Tibial nerve (tissue), 4 donors: ENCODE measurements around the gene KCNMA1. TPM values are rescaled to one million over a fixed set of nuclear protein-coding genes. Genes with fewer than 3 reads are reported as not detected.
A peak's percentile ranks its signal among the peaks of the same experiment; 100 is the strongest.

Experiments
- DNase-seq, 2 donors: peaks; one replicate each; pipeline ENCODE4 v3.0.0-alpha.2; 2019; ENCODE audit warnings: low spot score in 2 of 2
- H3K27ac ChIP-seq, 4 donors: fragments of 200-600 bp; sonication (generic) in 3 of 4; one replicate each; pipeline ENCODE4 v1.5.1; 2017 to 2019; ENCODE audit warnings: mild to moderate bottlenecking in 1 of 4
- H3K27me3 ChIP-seq, 2 donors: fragments of 200-600 bp; sonication (generic) in 1 of 2; one replicate each; pipeline versions ENCODE4 v1.5.1 to v1.6.0; 2017 to 2019
- H3K36me3 ChIP-seq, 3 donors: fragments of 200-600 bp; sonication (generic); one replicate each; pipeline ENCODE4 v1.5.1; 2018 to 2019
- H3K4me1 ChIP-seq, 4 donors: fragments of 200-600 bp; sonication (generic) in 3 of 4; one replicate each; pipeline ENCODE4 v1.5.1; 2017 to 2019
- H3K4me3 ChIP-seq, 4 donors: fragments of 200-600 bp; sonication (generic) in 3 of 4; one replicate each; pipeline ENCODE4 v1.5.1; 2017 to 2019; ENCODE audit warnings: mild to moderate bottlenecking in 1 of 4, moderate library complexity in 1 of 4
- H3K9me3 ChIP-seq, 4 donors: fragments of 200-600 bp; sonication (generic) in 3 of 4; one replicate each; pipeline ENCODE4 v1.5.1; 2017 to 2019
- EP300 ChIP-seq, 2 donors: sonication (generic); formaldehyde crosslinking; IDR thresholded peaks; one replicate each; pipeline ENCODE4 v1.6.1; 2017; ENCODE audit warnings: antibody characterized with exemption in 2 of 2, mild to moderate bottlenecking in 1 of 2
- POLR2A ChIP-seq, 2 donors: fragments of 450-650 bp; IDR thresholded peaks; one replicate each; pipeline ENCODE4 v1.6.1; 2017; ENCODE audit warnings: antibody characterized with exemption in 2 of 2, mild to moderate bottlenecking in 2 of 2, moderate library complexity in 2 of 2
- WGBS, 2 donors: methylation state at CpG; one replicate each; pipeline ENCODE4 v1.1.5; 2018; 5-methylcytosine and 5-hydroxymethylcytosine counted together
- total RNA-seq, 4 donors: library from RNA; depleted of rRNA; stranded (reverse); fragments of >200 nt; gene quantifications; one replicate each; pipeline ENCODE4 v1.1.0, GENCODE V29; 2016
- TF ChIP-seq, protein P1 (sequence below), 5 experiments: fragments of 200-600 bp in 3 of 5; fragments of 450-650 bp in 2 of 5; sonication (generic) in 3 of 5; IDR thresholded peaks; one replicate each; pipeline ENCODE4 v1.5.1; 2016 to 2019; ENCODE audit warnings: antibody characterized with exemption in 5 of 5, mild to moderate bottlenecking in 3 of 5, moderate library complexity in 2 of 5

KCNMA1 gene
- total RNA-seq, 4 donors from 2014 or later = 10.2 to 19.9 (median 13.7) TPM

DNA sequence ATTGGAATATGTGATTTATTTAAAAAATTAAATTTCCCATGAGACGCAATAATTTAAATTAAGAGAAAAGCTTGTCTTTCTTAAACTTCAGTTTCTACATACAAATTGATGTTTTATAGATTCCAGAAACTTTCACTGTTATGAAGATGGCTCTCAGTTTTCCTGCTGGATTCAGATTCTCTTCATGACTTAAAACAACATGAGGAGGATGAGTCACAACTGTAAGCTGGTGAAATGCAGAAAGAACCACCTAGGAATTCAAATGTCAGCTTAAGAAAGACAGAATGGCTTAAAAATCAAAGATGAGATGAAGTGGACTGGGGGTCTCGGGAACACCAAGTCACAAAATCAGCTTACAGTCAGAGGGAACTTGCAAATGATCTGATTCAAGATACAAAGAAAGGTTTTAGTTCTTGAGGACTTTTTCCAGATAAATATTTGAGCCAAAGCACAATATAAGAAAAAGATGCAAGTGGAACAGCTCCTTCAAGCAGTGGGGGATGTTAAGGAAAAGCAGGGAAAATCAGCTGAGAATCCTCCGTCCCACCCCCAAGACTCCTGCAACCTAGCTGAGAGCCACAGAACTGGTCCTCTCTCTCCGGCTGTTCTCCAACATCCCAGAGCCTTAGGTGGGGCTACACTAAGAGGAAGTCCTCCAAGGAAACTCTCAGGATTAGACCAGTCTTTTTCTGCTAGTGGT is 279.8 kb downstream of the KCNMA1 start:
- 78 to 82% methylated on average over 4 of the region's 4 CpGs for WGBS, 2 donors
- no peaks in the 10 kb centered on the region for H3K27me3 ChIP-seq
- no peaks in the 10 kb centered on the region for H3K4me1 ChIP-seq
- H3K36me3 ChIP-seq = no peaks in the 10 kb centered on the region
- TF ChIP-seq POLR2A (IDR thresholded peaks at IDR 0.05) (no peak), EP300 (IDR thresholded peaks at IDR 0.05) (no peak)
- TF ChIP-seq, protein P1, sequence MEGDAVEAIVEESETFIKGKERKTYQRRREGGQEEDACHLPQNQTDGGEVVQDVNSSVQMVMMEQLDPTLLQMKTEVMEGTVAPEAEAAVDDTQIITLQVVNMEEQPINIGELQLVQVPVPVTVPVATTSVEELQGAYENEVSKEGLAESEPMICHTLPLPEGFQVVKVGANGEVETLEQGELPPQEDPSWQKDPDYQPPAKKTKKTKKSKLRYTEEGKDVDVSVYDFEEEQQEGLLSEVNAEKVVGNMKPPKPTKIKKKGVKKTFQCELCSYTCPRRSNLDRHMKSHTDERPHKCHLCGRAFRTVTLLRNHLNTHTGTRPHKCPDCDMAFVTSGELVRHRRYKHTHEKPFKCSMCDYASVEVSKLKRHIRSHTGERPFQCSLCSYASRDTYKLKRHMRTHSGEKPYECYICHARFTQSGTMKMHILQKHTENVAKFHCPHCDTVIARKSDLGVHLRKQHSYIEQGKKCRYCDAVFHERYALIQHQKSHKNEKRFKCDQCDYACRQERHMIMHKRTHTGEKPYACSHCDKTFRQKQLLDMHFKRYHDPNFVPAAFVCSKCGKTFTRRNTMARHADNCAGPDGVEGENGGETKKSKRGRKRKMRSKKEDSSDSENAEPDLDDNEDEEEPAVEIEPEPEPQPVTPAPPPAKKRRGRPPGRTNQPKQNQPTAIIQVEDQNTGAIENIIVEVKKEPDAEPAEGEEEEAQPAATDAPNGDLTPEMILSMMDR (IDR thresholded peaks at IDR 0.05) = no peak
- H3K27ac ChIP-seq = no peak overlapping the region
- no peaks in the 10 kb centered on the region for H3K9me3 ChIP-seq
- DNase-seq = no peak
- H3K4me3 ChIP-seq = no peak overlapping the region

DNA sequence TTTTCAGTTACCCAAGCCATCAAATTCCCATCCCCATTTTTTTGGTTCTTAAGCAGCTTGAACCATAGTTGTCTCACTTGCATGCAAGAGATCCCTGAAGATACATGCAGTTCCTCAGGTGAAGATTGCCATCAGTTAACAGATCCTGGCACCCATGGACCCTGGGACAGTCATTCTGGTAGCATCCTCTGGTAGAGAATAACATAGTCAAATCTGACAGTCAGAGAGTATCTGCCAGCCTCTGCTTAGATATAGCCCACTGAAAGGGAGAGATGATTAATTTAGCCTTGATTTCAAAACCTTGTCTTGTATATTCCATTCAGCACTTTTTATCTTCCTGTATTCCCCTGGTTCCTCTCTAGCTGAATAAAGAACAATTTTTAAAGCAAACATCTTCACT is 280.4 kb downstream of the KCNMA1 start:
- Histone ChIP-seq H3K4me1 (no peaks in the 10 kb centered on the region), H3K27me3 (no peaks in the 10 kb centered on the region), H3K36me3 (no peaks in the 10 kb centered on the region), H3K9me3 (no peaks in the 10 kb centered on the region), H3K27ac (no peak overlapping the region), H3K4me3 (no peak overlapping the region)
- no peak for DNase-seq
- TF ChIP-seq, protein P1 (IDR thresholded peaks at IDR 0.05) = no peak
- TF ChIP-seq EP300 (IDR thresholded peaks at IDR 0.05) = no peak

DNA sequence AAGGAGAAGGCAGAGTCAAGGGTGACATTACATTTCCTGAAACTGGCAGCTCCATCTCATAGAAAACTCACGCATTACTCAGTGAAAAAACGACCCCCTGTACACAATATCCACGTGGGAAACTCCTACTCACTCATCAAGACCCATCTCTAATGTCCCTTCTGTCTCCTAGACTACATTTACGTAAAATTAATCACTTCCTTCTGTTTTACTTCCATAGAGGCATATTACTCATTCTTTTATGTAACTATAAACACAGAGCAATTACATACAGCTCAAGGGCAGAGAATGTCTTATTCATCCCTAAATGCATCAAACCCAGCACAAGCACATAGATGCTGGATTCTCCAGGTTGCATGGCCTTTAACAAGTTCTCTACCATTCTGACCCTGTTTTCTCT is 281.8 kb downstream of the KCNMA1 start:
- Histone ChIP-seq H3K9me3 (no peaks in the 10 kb centered on the region), H3K4me3 (no peak overlapping the region), H3K27me3 (no peaks in the 10 kb centered on the region), H3K4me1 (no peaks in the 10 kb centered on the region), H3K27ac (no peak overlapping the region), H3K36me3 (no peaks in the 10 kb centered on the region)
- DNase-seq = no peak
- no peak for TF ChIP-seq POLR2A (IDR thresholded peaks at IDR 0.05)
- TF ChIP-seq EP300 (IDR thresholded peaks at IDR 0.05) = no peak
- TF ChIP-seq, protein P1 (IDR thresholded peaks at IDR 0.05) = no peak
- WGBS, 2 donors = 53 to 55% methylated on average over 4 of the region's 4 CpGs

DNA sequence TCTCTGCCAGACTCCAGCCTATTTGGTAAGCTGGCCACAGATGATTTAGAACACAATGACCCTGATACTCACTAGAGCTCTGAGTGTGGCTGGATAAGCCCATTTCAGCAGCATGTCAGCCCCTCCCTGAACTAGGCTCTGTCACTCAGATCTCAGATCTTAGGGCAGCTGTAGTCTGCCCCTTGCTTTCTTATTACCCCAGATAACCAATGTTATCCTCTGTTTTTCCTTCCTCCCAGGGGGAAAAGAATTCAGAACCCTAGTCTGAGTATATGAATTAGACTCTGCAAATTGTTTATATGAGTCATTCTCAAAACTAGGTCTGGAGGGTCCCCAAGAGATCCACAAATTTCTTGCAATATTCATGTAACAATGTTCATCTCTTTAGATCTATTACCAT is 286.2 kb downstream of the KCNMA1 start:
- H3K9me3 ChIP-seq = no peaks in the 10 kb centered on the region
- peak overlapping the region in 1 of 4 donors; percentile 15 for H3K27ac ChIP-seq
- TF ChIP-seq, protein P1 (IDR thresholded peaks at IDR 0.05) = no peak
- TF ChIP-seq POLR2A (IDR thresholded peaks at IDR 0.05) (no peak), EP300 (IDR thresholded peaks at IDR 0.05) (no peak)
- DNase-seq = no peak
- no peaks in the 10 kb centered on the region for H3K27me3 ChIP-seq
- H3K4me1 ChIP-seq = no peaks in the 10 kb centered on the region
- H3K36me3 ChIP-seq = no peaks in the 10 kb centered on the region
- H3K4me3 ChIP-seq = no peak overlapping the region

DNA sequence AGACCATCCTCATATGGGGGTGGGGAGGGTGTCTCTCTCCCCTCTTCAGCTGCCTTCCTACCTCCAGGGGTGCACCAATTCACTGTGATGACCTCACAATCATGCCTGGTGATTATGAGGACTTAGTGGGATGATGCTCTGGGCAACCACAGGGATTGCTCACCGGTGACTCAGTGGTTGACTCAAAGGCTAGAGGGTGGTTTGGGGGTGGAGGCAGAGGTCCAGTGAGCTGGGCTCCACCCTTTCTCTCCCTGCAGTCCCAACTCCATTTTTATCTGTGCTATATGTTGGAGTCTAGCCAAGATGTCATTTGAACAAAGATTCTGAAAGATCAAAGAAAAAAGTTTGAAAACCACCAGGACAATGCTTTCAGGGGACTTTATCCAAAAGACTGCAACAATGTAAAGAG is 286.9 kb downstream of the KCNMA1 start:
- TF ChIP-seq POLR2A (IDR thresholded peaks at IDR 0.05) (no peak), EP300 (IDR thresholded peaks at IDR 0.05) (no peak)
- TF ChIP-seq, protein P1 (IDR thresholded peaks at IDR 0.05) = no peak
- Histone ChIP-seq H3K36me3 (no peaks in the 10 kb centered on the region), H3K9me3 (no peaks in the 10 kb centered on the region), H3K27me3 (no peaks in the 10 kb centered on the region), H3K4me3 (no peak overlapping the region), H3K27ac (no peak overlapping the region), H3K4me1 (no peaks in the 10 kb centered on the region)
- DNase-seq = peak in 1 of 2 donors; percentile 12
- WGBS, 2 donors = 40% methylated on average over 1 of the region's 1 CpG
